Amniotic stem cell (primary cell): ENCODE data around the gene COL26A1.
"Not testable (repeated sequence)": the region's sequence is repeated elsewhere in the genome, so short reads cannot be mapped to it uniquely, and the experiment has no call there.

ENCODE experiments used
- DNase-seq: peaks from one replicate; lab custom pipeline; 2025; lab: John Stamatoyannopoulos, UW

The COL26A1 gene

DNA sequence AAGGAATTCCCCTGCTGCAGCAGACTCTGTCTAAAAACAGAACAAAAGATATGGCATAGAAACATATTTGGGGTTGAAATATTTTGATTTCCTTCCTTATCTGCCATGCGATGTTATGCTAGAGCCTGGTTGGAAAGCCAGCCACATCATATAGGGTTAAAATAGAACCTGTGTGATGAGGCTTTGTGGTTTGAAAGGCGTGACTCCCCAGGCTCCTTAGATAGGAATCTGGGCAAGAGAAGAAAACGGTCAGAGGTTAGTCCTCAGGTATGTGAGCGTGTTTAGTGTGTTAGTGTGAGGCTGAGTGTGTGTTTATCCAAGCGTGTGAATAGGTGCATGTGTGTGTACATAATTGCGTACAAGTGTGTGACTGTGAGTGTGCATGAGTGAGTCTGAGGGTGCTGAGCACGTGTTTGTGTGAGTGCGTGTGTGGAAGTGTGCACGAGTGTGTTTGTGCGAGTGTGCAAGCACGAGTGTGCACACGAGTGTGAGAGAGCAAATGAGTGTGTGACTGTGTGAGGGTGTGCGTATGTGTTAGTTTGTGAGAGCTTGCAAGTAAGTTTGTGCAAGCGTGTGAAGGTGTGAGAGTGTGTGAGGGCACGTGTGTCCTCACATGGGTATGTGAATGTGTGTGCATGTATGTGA, 79.9 kb downstream of the COL26A1 start:
- DNase-seq: no peak

DNA sequence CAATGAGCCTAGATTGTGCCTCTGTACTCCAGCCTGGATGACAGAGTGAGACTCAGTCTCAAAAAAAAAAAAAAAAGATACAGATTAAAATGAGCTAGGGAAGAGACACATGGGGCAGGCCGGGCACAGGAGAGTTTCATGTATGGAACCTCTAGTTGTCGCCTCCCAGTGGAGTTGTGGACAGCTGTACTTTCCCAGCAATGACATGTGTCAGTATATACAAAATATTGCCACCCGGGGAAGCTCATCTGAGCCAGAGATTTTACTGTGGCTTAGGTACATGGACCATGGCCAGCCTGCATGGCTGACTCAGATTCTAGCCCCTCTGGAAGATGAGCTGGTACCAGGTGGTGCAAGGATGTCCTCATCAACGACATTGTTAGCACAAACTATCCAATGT, 87.4 kb downstream of the COL26A1 start:
- no peak for DNase-seq

DNA sequence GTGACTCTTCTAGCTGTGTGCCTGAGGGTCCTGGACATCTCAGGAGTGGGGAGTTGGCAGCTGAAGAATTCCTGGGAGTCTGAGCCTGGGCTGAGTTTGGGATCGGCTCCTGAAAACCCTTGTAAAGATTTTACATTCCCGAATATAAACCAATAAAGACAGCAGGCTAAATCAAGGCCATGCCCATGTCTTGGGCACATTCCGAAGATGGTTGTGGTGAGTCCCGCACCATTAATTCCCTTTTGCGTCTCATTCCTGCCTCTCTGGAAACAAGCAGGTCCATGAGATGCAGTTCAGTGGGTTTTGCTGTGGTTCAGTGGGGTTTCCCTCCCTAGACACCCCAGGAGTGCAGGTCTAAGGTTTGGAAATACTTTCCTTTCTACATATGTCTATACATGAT, 90.9 kb downstream of the COL26A1 start:
- DNase-seq: no peak

DNA sequence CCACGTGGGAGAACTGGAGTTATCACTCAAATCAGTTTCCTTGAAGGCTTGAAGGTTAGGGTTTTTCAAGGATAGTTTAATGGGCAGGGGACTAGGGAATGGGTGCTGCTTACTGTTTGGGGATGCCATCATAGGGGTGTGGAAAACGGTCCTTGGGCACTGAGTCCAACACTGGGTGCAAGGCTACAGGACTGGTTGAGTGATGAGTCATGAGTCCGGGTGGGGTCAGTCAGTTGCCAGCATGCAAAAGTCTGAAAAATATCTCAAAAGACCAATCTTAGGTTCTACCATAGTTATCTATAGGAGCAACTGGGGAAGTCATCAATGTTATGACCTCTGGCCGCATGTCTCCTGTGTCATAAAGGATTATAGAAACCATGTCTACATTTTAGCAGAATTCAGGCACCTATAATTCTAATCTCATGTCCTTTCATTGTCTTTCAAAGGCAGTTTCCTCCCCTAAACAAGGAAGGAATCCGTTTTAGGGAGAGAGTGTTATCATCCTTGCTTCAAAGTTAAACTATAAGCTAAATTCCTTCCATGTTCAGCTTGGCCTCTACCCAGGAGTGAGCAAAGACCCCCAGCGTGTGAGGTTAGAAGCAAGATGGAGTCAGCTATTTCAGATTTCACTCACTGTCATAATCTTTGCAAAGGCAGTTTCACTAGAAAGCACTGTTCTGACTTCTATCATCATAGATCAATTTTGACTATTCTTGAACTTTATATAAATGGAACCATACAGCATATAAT, 94.5 kb downstream of the COL26A1 start:
- no peak for DNase-seq

DNA sequence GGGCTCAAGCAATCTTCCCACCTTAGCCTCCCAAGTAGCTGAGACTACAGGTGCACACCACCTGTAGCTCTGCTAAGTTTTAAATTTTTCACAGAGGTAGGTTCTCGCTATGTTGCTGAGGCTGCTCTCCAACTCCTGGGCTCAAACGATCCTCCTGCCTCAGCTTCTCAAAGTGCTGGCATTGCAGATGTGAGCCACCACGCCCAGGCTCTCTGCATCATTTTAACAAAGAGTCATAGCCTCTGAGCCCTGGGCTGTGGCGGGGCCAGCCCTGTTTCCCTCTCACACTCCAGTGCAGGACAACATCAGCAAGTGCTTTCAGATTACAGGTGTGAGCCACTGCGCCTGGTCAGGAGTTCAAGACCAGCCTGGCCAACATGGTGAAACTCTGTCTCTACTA, 102.5 kb downstream of the COL26A1 start:
- no peak for DNase-seq

DNA sequence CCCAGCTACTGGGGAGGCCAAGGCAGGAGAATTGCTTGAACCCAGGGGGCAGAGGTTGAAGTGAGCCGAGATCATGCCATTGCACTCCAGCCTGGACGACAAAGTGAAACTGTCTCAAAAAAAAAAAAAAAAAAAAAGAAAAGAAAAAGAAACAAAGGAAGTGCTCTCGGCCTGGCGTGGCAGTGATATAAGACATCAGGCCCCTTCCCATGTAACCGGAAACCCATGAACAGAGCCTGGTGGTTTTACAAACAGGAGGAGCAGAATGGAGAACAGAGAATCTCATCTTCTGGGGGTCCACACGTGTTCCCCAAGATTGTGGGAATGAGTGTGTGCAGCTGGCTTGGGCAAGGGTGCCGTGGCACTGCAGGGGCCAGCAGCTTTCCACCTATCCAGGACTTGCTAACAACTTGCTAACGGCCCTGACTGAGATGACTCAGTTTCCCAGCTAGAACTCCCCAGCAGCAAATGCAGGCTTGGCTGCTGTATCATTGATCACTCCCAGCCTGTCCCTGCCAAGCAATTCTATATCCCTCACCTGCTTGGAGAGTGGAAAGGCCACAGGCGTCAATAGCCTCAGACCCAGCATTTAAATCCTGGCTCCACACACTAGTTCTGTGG, 103.0 kb downstream of the COL26A1 start:
- DNase-seq: no peak

DNA sequence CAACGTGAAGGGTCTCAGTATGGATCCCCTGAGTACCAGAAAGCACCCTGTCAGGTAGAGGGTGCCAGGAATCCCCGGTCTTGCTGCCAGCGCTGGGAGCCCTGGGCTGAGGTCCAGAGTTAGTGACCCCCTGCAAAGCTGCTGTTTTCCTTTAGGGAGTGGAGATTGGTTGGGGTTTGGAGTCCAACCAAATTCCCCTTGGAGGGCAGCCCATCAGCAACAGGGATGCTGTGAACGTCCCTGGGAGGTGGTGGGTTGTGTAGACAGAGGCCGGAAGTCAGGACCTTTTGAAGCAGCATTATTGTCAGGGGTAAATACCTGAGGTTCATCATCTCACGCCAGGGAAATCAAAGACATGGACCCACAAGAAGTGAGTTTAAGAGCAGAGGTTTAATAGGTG, 104.2 kb downstream of the COL26A1 start:
- no peak for DNase-seq

DNA sequence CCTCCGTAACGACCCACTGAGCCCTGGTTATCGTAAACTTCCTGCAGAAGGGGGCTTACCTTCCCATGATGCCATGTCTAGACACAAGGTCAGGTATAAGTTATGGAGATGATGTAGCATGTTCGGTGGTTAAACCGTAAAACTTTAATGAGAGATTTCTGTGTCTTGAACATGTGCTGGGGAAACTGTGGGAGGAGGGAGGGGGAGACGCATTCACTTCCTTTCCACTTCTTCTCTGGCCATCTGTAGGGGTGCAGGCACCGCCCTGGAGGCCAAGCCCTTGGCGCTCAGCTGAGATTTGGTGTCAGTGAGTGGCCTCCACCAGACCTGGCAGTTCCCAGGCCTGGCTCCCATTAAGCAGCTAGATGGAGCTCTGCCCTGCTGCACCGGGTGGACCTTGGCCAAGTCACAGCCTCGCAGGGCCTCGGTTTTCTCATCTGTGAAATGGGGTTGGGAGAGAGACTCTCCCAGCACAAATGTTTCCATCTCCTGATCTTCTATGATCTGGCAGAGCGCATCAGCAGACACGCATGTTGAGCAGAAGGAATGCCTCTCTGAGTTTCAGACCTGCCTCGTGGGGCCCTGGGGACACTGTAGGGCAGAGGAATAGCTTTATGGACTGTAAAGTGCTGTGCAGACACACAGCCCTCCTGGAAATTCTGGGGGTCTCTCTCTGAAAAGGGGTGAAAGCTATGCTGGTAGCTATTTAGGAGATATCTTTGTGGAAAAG, 106.0 kb downstream of the COL26A1 start:
- no peak for DNase-seq

DNA sequence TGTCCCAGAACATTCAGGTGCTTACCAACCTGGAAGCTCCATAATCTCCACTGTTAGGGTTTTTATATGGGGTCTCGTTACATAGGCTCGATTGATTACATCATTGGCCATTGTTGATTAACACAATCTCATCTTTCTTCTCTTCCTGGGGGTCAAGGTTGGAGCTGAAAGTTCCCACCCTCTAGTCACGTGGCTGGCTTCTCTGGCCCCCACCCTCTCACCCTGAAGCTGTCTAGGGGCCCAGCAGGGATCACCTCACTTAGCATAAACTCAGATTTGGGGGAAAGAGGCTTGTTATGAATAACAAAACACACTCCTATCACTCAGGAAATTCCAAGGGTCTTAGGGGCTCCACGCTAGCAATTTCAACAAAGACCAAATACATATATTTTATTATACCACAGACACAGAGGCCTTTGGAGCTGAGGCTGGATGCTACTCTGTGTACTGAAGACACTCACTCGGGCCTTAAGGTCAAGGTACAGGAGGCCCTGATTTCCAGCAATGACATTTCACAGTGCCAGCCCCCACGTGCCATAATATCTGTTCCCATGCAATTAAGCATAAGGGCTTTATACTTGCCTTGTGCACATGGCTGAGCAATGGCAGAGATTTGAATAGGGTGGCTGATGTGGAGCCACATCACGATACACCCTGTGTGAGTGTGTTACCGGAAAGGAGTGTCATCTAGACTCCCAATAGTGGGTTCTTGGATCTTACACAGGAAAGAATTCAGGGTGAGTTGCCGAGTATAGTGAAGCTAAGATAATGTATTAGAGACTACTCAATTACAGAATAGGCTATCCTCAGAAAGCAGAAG, 108.2 kb downstream of the COL26A1 start:
- DNase-seq: no peak

DNA sequence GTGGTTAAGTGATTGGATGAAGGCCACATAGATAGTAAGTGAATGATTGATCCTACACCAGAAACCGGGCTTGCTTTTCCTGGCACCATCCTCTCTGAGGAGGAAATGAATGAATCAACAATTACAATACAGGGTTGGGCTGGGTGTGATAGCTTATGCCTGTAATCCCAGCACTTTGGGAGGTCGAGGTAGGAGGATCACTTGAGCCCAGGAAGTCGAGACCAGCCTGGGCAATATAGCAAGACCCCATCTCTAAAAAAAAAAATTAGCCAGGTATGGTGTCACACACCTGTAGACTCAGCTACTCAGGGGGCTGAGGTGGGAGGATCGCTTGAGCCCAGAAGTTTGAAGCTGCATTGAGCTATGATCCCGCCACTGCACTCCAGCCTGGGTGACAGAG, 111.5 kb downstream of the COL26A1 start:
- no peak for DNase-seq

DNA sequence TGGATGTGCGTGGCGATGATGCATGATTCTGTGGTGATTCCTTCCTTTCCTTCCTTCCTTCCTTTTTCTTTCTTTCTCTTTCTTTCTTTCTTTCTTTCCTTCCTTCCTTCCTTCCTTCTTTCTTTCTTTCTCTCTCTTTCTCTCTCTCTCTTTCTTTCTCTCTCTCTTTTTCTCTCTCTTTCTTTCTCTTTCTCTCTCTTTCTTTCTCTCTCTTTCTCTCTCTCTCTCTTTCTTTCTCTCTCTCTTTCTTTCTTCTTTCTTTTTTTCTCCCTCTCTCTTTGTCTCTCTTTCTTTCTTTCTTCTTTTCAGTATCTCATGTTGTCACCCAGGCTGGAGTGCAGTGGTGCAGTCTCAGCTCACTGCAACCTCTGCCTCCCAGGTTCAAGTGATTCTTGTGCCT, 113.0 kb downstream of the COL26A1 start:
- DNase-seq: not testable (repeated sequence)

DNA sequence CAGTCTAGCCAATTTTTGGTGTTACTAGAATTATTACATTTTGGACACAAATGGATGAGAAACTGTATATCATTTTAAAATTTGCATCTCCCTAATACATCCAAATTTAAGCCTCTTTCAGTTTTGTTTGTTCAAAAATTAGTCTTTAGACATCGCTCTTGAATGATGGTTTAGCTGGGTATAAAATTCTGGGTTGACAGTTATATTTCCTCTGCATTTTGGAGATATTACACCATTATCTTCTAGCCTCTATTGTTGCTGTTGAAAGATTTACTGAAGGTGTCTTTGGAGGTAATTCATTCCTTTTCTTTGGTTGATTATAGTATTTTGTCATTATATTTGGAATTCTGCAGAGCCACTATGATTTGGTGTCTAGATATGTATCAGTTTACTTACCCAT, 116.5 kb downstream of the COL26A1 start:
- no peak for DNase-seq

DNA sequence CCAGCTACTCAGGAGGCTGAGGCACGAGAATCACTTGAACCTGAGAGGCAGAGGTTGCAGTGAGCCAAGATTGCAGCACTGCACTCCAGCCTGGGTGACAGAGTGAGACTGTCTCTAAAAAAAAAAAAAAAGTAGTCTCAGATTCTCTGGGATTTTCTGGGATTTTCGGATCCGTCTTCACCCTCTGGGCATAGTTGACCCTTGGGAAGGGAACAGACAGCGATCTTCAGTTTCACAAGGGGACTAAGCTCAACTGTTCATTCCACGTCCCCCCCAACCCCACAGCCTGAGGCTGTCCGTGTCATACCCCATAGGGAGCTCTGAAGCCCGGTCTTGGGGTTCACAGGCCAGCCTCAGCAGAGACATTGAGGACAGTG, 123.4 kb downstream of the COL26A1 start:
- not testable (repeated sequence) for DNase-seq

DNA sequence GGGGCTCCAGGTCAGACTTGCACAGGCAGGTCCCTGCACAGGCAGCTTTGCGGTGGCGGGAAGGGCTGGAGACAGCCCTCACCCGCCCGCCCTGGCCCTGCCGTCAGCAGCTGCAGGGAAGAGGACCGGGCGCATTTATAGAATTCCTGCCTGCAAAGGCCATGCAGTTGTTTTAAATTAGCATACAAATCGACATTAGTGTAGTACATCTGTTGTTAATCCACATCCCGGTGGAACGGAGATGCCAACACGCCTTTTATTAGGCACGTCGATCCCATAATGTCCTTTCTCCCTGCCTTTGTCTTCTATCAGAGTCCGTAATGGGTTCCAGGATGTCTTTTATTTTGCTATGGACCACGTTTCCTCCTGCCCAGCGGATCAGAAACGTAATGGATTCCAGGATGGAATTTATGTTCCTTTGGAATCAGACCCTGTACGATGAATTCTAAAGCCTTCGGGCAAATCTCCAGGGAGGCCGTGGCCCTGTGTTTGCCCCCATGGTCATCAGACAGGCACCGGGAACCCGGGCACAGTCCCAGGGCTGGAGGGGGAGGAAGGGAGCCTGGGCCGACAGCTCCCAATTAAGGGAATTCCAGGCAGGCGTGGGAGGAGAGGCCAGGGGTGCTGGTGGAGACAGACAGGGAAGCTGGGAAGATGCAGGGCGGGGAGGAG, 123.9 kb downstream of the COL26A1 start:
- no peak for DNase-seq

DNA sequence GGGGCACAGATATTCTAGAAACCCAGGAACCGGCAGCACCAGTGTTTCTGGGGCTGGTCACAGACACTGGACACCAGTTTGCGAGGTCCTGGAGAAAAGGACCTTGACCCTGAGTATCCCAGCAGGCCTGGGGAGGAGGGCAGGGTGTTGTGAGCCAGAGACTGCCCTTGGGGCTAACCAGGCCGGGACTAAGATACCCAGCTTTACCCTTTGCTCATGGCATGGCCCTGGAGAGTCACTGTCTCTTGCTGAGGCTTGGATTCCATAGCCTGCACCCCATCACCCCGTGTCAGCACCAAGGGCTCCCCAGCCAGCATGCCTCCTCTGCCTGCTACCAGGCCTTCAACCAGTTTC, 124.4 kb downstream of the COL26A1 start:
- DNase-seq: no peak

DNA sequence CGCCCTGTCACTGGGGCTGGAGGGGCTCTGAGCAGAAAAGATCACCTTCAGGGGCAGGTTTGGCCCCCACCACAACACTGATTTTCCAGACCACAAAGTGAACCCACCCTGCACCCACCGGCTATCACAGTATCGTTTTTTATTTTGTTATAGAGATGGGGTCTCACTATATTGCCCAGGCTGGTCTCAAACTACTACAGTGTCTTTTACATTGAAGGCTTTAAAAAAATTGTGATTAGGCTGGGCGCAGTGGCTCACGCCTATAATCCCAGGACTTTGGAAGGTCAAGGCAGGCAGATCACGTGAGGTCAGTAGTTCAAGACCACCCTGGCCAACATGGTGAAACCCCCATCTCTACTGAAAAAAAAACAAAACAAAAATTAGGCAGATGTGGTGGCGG, 125.1 kb downstream of the COL26A1 start:
- no peak for DNase-seq

DNA sequence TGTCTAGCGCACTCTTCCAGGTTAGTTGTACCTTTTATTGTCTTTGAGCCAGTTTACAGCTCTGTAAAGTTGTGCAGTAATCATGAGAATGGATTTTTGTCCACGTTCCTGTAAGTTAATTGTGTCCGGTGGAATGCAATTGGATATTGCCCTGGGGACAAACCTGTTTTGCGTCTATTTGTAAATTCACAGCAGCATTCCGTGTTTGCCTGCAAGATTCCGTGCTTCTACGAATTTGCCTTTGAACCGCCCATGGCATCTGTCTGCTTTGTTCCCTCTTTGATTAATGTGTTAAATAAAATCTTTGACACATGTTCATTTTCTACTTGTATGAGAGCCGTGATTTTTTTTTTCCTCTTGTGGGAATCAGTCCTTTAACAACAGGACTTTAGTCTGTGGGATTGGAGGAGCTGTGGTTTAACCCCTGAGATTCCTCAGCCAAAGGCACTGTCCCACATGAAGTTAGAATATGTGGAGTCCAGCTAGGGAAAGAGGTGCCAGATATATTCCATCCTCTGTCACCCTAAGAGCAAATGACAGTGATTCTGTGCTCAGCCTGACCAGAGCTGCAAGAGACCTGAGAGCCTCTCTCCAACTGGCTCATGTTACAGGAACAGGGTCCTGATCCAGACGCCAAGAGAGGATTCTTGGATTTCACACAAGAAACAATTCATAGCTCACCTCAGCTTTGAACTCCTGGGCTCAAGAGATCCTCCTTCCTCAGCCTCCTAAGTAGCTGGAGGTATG, 126.3 kb downstream of the COL26A1 start:
- DNase-seq: no peak

DNA sequence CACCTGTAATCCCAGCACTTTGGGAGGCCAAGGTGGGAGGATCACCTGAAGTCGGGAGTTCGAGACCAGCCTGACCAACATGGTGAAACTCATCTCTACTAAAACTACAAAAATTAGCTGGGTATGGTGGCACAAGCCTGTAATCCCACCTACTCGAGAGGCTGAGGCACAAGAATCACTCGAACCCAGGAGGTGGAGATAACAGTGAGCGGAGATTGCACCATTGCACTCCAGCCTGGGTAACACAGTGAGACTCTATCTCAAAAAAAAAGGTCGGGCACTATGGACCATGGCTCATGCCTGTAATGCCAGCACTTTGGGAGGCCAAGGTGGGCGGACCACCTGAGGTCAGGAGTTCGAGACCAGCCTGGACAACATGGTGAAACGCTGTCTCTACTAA, 127.8 kb downstream of the COL26A1 start:
- DNase-seq: not testable (repeated sequence)

DNA sequence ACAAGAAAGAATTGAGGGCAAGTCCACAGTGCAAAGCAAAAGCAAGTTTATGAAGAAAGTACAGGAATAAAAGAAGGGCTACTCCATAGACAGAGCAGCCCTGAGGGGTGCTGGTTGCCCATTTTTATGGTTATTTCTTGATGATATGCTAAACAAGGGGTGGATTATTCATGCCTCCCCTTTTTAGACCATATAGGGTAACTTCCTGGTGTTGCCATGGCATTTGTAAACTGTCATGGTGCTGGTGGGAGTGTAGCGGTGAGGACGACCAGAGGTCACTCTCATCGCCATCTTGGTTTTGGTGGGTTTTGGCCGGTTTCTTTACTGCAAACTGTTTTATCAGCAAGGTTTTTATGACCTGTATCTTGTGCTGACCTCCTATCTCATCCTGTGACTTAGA, 128.8 kb downstream of the COL26A1 start:
- not testable (repeated sequence) for DNase-seq

DNA sequence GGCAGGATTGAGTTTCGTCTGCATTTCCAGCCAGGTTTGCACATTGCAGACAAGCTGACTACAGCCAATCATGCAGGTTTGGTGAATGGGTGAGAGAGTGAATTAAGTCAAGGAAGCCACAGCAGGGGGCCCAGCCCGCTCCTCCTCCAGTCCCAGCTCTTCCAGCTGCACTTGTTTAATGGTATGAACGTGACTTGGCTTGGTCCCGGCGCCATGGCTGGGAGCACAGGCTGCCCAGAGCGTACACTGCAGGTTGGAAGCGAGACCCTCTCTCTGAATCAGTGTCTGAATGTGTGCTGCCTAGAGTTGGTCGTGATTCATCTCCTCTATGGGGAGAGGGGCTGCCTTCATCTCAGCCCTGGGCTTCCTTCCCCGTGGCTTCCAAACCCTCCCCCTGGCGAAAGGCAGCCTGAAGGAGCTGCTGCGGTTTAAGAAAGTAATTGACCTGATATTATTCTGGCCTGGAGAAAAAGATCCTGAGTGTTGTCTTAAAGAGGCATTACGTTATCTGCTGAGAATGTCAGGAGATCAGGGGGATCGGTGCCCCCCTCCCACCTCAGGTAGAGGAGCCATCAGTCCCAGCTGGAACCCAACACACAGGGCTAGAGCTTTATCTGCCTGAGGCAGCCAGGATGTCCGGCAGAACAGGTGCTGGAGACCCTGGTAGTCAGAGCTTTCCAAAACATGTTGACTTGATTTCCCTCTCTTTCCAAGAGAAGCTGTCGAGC, 132.1 kb downstream of the COL26A1 start:
- no peak for DNase-seq
